ENCODE results near the gene SCG2.

The SCG2 gene

GRCh38 chr2:223570784-223571183, 31.4 kb downstream of the SCG2 start:
- no peak for DNase-seq (ENCODE audit: low read depth)

- DNase-seq (ENCODE audit: low read depth) = no peak
These were observed 35.8 kb downstream of the SCG2 start for GRCh38 chr2:223566396-223566795.

- no peak for DNase-seq (ENCODE audit: low read depth)
These were observed 38.7 kb downstream of the SCG2 start for GRCh38 chr2:223563462-223563861.

GRCh38 chr2:223562078-223562477, 40.1 kb downstream of the SCG2 start:
- DNase-seq (ENCODE audit: low read depth) = no peak

GRCh38 chr2:223560749-223561435, 41.3 kb downstream of the SCG2 start:
- DNase-seq (ENCODE audit: low read depth) = no peak

- no peak for DNase-seq (ENCODE audit: low read depth)
These were observed 43.2 kb downstream of the SCG2 start for GRCh38 chr2:223558970-223559369.

GRCh38 chr2:223554923-223555322, 47.2 kb downstream of the SCG2 start:
- DNase-seq (ENCODE audit: low read depth) = no peak

- no peak for DNase-seq (ENCODE audit: low read depth)
These were observed 52.9 kb downstream of the SCG2 start for GRCh38 chr2:223549215-223549614.

- DNase-seq (ENCODE audit: low read depth) = no peak
These were observed 54.0 kb downstream of the SCG2 start for GRCh38 chr2:223548194-223548593.
